Measurements from ENCODE around the gene GSTT2.

GRCh38 chr22:23938328-23939016 is 41.5 kb upstream of the GSTT2 start:
- TF ChIP-seq, protein P1, sequence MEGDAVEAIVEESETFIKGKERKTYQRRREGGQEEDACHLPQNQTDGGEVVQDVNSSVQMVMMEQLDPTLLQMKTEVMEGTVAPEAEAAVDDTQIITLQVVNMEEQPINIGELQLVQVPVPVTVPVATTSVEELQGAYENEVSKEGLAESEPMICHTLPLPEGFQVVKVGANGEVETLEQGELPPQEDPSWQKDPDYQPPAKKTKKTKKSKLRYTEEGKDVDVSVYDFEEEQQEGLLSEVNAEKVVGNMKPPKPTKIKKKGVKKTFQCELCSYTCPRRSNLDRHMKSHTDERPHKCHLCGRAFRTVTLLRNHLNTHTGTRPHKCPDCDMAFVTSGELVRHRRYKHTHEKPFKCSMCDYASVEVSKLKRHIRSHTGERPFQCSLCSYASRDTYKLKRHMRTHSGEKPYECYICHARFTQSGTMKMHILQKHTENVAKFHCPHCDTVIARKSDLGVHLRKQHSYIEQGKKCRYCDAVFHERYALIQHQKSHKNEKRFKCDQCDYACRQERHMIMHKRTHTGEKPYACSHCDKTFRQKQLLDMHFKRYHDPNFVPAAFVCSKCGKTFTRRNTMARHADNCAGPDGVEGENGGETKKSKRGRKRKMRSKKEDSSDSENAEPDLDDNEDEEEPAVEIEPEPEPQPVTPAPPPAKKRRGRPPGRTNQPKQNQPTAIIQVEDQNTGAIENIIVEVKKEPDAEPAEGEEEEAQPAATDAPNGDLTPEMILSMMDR (IDR thresholded peaks at IDR 0.05), result no peak
- TF ChIP-seq POLR2A (IDR thresholded peaks at IDR 0.05), result no peak

Measured in right lobe of liver (tissue), 4 donors.